DMS153 (cell line): ENCODE results near the gene FARS2.

Source experiments
- DNase-seq: peaks from one replicate; lab custom pipeline; 2025; lab: John Stamatoyannopoulos, UW

The FARS2 gene

DNA sequence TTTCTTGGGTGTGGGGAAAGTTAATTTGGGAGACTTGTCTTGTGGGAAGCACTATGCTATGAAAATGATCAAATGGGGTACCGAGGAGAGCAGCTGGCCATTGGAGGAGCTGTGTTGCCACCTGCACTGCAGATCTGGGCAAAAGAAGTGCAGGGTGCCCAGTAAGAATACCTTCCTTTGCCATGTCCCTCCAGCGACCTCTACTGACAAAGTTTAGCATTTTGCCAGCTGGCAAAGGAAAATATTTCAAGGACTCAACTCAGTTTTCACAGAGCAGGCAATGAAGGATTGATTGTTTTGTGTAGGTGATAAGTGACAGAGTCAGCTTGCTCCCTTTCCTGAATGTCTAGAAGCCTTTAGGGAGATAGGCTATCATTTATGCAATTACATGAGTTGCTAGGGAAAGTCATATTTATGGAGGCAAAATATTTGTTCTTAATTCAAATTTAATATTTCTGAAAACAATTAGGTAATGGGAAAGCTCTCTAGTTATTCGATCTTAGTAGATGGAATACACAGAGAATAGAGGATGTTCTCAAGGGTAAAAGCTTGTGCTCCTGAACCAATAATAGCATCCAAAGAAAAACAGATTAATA lies 118.4 kb downstream of the FARS2 start:
- DNase-seq: no peak

GRCh38 chr6:5383856-5384255 lies 122.5 kb downstream of the FARS2 start:
- DNase-seq: no peak

- DNase-seq: no peak
Measured at GRCh38 chr6:5384276-5384675, 123.0 kb downstream of the FARS2 start.

GRCh38 chr6:5388326-5388725 lies 127.0 kb downstream of the FARS2 start:
- no peak for DNase-seq

DNA sequence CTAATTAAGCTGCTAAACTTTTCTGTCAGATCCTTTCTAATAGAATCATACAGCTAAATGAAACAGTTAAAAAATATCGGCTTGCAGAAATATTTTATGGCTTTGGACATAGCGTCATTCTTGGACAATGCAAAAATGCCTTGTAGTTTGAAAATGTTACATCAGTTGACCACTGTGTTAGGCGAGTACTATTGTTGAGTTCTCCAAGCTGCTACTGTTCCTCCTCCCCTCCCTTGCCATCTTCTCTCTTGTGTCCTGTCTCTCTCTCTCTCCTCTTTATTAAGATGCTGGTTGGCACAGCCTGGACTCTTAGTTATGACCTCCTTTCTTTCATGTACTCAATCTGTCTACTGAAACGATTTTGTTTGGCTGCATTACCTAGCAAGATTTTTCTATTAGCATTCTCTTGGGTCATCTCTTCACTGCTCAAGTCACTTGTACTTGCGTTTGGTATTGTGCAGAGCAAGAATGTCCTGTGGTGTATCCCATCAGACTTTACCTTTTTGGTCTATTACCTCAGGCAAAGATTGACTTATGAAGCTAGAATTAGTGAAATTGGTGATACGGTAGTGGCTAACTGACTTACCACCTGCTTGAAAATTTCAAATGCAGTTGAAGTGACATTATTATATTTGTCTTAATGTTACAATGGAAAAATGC lies 127.9 kb downstream of the FARS2 start:
- no peak for DNase-seq

DNA sequence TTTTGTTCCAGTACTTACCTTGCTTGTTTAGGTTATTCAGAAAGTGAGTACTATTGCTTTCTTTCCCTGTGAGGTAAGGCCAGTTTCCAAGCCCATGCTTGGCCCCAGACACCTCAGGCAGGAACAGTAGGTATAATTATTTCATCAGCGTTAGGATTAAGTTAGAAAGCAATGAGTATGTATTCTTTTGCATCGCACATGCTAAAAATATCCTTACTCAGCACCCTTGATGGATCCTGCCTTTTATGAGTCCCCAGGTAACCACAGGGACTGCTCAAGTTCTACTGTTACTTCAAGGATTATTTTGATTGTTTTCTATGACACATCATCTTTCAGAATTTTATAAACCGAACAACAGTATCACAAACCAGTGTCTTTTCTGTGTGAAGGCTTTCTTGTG lies 128.9 kb downstream of the FARS2 start:
- DNase-seq: no peak

GRCh38 chr6:5394280-5394679 lies 133.0 kb downstream of the FARS2 start:
- DNase-seq: no peak

GRCh38 chr6:5395719-5396118 lies 134.4 kb downstream of the FARS2 start:
- DNase-seq: no peak

DNA sequence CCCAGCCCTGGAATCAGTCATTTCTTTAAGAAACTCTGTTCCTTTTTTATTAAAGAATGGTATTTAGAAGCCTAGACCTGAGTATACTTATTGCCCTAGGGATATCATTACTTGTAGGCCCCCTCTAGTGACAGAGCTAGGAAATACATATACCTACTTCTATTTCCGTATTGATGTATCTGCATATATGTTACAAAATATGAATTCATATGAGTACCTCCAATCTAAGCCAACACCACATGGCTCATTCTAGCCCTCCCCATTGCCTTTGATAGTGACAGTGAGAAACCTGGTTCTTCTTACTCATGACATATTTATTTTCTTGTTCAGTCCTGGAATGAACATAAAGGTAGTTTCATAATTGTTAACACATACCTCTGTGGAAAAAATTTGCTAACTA lies 137.2 kb downstream of the FARS2 start:
- DNase-seq: no peak

DNA sequence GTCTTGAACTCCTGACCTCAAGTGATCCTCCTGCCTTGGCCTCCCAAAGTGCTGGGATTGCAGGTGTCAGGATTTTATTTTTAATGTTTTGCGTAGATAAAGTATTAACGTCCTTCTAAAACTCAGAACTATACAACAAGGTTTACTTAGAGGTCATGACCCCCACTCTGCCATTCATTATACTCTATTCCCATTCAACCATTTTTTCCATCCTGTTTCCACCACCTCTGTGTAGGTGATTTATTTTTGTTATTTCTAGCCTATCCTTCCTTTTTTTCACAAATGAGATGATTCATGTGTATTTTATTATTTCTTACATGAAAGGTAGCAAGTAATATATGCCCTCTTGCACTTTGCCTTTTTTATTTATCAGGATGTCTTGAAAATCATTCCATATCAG lies 138.1 kb downstream of the FARS2 start:
- DNase-seq: no peak

GRCh38 chr6:5401845-5402738 lies 140.8 kb downstream of the FARS2 start:
- DNase-seq: no peak

- DNase-seq: no peak
Measured at GRCh38 chr6:5403076-5403475, 141.8 kb downstream of the FARS2 start.

DNA sequence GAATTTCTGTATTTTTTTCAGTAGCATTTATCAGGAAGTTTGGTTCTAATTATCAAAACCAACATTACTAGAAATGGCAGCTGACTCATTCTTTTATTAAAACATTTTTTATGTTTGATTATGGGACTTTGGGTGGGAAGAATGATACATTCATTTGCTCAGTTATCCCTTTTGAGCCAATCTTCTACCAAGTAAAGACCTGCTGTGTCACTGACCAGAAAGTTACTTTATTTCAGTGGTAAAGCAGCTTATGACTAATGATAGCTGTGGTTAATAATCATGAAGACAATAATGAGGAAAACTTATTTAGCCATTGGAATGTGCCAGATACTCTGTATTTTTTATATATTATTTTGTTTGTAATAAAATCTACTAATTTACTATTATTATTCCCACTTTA lies 142.3 kb downstream of the FARS2 start:
- no peak for DNase-seq

DNA sequence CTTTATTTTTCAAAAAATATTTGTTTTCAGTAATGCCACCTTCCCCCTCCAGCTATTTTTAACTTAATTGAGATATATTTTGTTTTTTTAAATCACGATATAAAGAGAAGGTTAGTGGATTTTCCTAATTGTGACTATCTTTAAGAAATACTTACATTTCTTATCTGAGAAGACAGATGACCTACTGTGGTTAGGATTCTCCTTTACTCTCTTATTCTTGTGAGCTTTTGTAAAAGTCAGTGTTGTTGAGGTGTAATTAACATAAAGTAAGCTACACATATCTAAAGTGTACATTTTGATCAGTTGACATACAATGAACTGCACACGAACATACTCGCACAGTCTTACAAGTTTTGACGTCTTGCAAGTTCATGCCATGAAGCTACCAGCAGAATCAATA lies 144.7 kb downstream of the FARS2 start:
- no peak for DNase-seq

DNA sequence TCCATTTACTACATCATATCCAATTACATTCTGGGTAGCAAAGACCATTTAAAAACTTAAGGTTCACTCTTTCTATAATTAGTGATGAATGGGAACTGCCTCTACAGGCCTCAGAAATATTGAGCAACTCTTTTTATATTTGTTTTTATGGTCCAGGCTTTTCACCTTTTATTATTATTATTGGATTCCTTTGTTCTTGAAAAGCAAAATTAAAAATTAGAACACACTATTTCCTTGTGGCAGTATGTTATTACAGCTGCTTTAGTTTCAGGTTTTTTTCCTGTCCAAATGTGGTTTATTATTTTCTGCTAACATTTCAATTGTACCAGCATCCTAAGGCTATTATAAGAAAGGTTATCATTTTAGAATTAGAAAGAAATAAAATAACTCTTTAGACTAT lies 150.1 kb downstream of the FARS2 start:
- DNase-seq: no peak

- no peak for DNase-seq
Measured at GRCh38 chr6:5412017-5412416, 150.7 kb downstream of the FARS2 start.

DNA sequence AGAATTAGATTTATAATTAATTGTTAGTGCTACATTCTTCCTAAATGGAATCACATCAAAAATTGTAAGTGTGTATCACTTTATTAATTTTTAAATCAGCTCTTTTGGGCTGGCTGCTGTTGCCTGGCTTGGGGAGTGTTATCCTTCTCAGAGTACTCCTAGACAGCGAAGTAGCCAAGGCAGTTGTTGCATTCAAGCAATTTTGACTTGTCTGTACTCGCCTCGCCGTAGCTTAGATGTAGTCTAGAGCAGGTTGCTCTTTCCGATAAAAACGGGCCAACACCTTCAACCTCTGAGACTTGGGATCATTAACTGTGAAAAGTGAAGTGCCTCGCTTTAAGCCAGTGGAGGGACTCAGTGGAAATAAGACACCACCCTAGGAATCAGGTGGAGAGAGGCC lies 151.3 kb downstream of the FARS2 start:
- DNase-seq: no peak

GRCh38 chr6:5416250-5416649 lies 154.9 kb downstream of the FARS2 start:
- DNase-seq: no peak

- peak; percentile 25 for DNase-seq
Measured at GRCh38 chr6:5422321-5422915, 161.1 kb downstream of the FARS2 start.

- DNase-seq: peak; percentile 36
Measured at GRCh38 chr6:5423251-5423650, 161.9 kb downstream of the FARS2 start.

GRCh38 chr6:5424726-5425125 lies 163.4 kb downstream of the FARS2 start:
- no peak for DNase-seq

- no peak for DNase-seq
Measured at GRCh38 chr6:5425267-5425666, 164.0 kb downstream of the FARS2 start.

DNA sequence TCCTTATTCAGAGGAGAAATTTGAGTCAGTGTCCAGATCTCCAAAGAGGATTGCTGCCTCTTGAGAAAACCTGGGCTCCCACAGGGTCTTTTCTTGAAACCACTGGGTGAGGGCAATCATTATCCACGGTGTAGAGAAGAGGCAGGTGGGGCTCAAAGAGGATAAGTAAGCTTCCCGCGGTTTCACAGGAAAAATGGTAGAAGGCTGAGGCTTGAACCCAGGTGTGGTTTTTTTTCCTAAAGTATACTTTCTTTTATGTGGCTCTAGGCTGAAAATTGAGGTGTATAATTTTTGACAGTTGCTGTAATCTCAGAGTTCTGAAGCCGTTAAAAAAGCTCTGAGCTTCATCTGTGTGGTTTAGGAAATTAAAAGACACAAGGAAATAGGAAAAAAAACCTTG lies 164.5 kb downstream of the FARS2 start:
- DNase-seq: no peak
